Fibroblast of villous mesenchyme (primary cell): ENCODE measurements around the gene SLC16A12. TPM values are rescaled to one million over a fixed set of nuclear protein-coding genes. Genes with fewer than 3 reads are reported as not detected.

ENCODE experiments used
- DNase-seq: peaks from one replicate; pipeline ENCODE4 v3.0.0-alpha.2; 2010; ENCODE audit warnings: low read depth
- H3K4me3 ChIP-seq: 2 replicates; pipeline ENCODE4 v1.5.1; 2011; ENCODE audit warnings: low read depth, mild to moderate bottlenecking, low read length
- CTCF ChIP-seq: IDR thresholded peaks from 2 replicates; pipeline ENCODE4 v1.5.1; 2012; ENCODE audit warnings: low read depth, mild to moderate bottlenecking, low read length; ENCODE audit not compliant: insufficient read depth
- total RNA-seq: library from RNA; depleted of rRNA; stranded (reverse); fragments of >200 nt; gene quantifications from 2 replicates; pipeline ENCODE4 v1.2.3, GENCODE V29; 2012

SLC16A12 gene
- total RNA-seq, 1 donor: under 0.01 TPM

DNA sequence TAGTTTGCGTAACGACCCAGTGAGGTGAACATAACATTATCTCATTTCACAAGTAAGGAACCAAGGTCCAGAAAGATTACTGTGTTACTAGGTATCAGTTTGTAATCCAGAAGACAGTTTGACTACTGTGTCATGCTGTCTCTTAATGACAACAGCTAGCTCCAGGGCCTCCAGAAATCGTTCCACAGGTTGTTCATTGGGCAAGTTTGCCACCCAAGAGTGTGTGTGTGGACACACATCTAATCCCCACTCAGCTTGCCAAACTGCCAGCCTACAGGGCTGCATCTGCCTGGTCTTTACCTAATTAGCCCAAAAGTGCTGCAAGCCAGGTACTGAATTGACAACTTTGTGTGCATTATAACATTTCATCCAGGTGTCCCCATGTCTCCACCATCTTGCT lies 27.9 kb upstream of the SLC16A12 start:
- TF ChIP-seq CTCF: no peak
- H3K4me3 ChIP-seq: no peak overlapping the region
- no peak for DNase-seq

DNA sequence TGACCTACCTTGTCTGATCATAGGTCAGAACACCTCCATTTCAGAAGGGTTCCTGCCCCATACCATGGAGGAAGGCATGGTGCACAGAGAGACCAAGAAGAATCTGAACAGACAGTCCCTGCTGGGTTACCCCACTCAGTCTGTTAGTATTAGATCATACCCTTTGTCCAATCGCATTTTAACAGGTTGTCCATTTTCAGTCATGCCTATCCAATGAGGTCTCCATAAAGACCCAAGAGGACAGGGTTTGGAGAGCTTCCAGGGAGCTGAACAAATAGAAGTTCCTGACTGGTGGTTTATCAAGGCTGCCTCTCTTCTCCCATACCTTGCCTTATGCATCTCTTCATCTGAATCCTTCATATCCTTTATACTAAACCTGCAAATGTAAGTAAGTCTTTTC lies 21.2 kb upstream of the SLC16A12 start:
- DNase-seq: no peak
- TF ChIP-seq CTCF: no peak
- H3K4me3 ChIP-seq: no peak overlapping the region

GRCh38 chr10:89555688-89556445 lies 20.5 kb upstream of the SLC16A12 start:
- TF ChIP-seq CTCF: peak; percentile 22
- no peak overlapping the region for H3K4me3 ChIP-seq
- DNase-seq: no peak

GRCh38 chr10:89554433-89554832 lies 19.0 kb upstream of the SLC16A12 start:
- no peak overlapping the region for H3K4me3 ChIP-seq
- DNase-seq: no peak
- no peak for TF ChIP-seq CTCF

GRCh38 chr10:89553064-89553734 lies 17.8 kb upstream of the SLC16A12 start:
- peak; percentile 83 for DNase-seq
- no peak overlapping the region for H3K4me3 ChIP-seq
- no peak for TF ChIP-seq CTCF

- DNase-seq: no peak
- no peak for TF ChIP-seq CTCF
Measured at GRCh38 chr10:89552213-89552612, 16.8 kb upstream of the SLC16A12 start.

More at GRCh38 chr10:89552213-89552612, 16.8 kb upstream of the SLC16A12 start:
- no peak overlapping the region for H3K4me3 ChIP-seq
